ENCODE results near the gene PEX11G. TPM values are rescaled to one million over a fixed set of nuclear protein-coding genes. Genes with fewer than 3 reads are reported as not detected.

The PEX11G gene
- total RNA-seq, 1 donor from 2014 or later: 2.6 TPM

DNA sequence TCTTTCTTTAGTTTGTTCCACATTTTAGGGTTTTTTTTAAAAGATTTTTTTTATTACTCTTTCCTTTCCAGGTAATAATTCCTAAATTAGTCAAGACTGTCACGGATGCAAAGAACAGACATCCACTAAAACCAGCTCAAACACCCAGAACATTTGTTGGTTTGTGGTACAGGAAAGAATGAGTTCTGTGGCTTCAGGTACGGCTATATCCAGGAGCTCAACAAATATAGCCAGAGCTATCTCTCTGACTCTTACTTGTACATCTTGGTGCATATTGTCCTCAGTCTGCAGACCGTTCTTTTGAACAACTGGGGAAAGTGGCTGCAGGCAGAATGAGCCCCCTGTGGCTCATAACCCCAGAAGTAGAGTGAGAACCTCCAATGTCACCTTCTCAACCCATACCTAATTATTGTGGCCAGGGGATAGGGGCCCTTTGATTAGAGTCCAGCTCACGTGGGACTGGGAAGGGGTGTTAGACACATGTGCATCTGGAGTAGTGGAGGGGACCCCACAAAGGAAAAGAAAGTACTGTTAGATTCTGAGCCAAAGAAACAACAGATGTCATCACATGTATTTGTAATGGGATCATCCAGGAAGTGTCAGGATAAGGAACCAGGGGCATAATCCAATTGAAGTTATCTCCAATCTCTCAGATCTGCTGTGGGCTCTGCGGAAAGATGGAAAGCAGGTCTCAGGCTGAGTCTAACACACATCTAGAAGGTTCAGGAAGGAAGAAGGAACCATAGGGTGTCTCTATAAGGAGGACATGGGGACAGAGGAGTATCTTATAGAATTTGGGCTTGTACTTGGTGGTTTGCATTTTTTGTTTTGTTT lies 25.2 kb upstream of the PEX11G start:
- no peaks in the 10 kb centered on the region for H3K9me3 Mint-ChIP-seq (ENCODE audit: low read depth)
- no peak for DNase-seq (ENCODE audit: low spot score)
- H3K27ac Mint-ChIP-seq (ENCODE audit: unreplicated experiment): no peak overlapping the region
- TF ChIP-seq, protein P1, sequence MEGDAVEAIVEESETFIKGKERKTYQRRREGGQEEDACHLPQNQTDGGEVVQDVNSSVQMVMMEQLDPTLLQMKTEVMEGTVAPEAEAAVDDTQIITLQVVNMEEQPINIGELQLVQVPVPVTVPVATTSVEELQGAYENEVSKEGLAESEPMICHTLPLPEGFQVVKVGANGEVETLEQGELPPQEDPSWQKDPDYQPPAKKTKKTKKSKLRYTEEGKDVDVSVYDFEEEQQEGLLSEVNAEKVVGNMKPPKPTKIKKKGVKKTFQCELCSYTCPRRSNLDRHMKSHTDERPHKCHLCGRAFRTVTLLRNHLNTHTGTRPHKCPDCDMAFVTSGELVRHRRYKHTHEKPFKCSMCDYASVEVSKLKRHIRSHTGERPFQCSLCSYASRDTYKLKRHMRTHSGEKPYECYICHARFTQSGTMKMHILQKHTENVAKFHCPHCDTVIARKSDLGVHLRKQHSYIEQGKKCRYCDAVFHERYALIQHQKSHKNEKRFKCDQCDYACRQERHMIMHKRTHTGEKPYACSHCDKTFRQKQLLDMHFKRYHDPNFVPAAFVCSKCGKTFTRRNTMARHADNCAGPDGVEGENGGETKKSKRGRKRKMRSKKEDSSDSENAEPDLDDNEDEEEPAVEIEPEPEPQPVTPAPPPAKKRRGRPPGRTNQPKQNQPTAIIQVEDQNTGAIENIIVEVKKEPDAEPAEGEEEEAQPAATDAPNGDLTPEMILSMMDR (IDR thresholded peaks at IDR 0.05): no peak
- no peak overlapping the region for H3K4me3 Mint-ChIP-seq (ENCODE audit: unreplicated experiment)
- H3K4me1 Mint-ChIP-seq (ENCODE audit: low read depth): peaks cover 22% of the 10 kb centered on the region
- H3K27me3 Mint-ChIP-seq (ENCODE audit: low read depth): no peaks in the 10 kb centered on the region
- no peaks in the 10 kb centered on the region for H3K36me3 Mint-ChIP-seq (ENCODE audit: low read depth)

DNA sequence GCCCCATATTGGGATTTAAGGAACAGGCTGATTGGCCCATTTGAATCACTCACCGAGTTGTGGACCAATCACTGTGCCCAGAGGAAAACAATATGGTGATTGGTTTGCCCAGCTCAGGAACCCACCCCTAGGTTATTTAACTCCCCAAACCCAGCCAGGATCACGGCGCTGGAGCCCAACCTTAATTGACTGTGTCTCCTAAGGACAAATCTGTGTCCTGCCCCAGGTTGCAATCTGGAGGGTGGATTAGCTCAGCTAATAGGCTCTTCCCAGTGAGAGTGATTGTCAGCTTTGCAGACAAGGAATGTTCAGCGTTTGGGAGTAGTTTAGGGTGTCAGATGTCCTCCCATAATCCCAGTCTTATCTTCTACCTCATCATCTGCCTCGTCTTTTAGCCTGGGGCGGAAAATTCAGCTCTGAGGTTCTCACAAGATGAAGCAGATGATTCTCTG lies 23.6 kb upstream of the PEX11G start:
- H3K9me3 Mint-ChIP-seq (ENCODE audit: low read depth): no peaks in the 10 kb centered on the region
- no peak overlapping the region for H3K27ac Mint-ChIP-seq (ENCODE audit: unreplicated experiment)
- H3K4me3 Mint-ChIP-seq (ENCODE audit: unreplicated experiment): no peak overlapping the region
- H3K36me3 Mint-ChIP-seq (ENCODE audit: low read depth): no peaks in the 10 kb centered on the region
- no peak for DNase-seq (ENCODE audit: low spot score)
- H3K27me3 Mint-ChIP-seq (ENCODE audit: low read depth): no peaks in the 10 kb centered on the region
- H3K4me1 Mint-ChIP-seq (ENCODE audit: low read depth): peaks cover 23% of the 10 kb centered on the region
- TF ChIP-seq, protein P1 (IDR thresholded peaks at IDR 0.05): no peak

DNA sequence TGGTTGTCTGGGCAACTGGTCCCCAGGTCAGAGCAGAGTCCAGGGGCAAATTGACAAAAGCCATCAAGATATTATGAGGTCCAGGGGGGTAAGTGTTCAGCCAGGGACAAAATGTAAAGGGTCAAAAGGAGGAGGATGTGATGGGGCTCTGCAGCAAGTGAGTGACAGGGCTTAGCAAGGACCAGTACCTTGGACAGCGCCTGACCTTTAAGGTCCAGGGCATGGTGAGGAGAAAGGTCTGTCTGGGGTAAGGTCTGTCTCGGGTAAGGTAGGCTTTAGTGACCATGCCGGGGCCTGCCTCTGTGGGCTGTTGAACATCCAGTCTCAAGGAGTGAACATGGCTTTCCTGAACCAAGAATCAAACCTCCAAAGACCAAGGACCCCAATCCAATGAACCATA lies 20.8 kb upstream of the PEX11G start:
- no peaks in the 10 kb centered on the region for H3K9me3 Mint-ChIP-seq (ENCODE audit: low read depth)
- TF ChIP-seq, protein P1 (IDR thresholded peaks at IDR 0.05): no peak
- DNase-seq (ENCODE audit: low spot score): no peak
- H3K27ac Mint-ChIP-seq (ENCODE audit: unreplicated experiment): no peak overlapping the region
- no peaks in the 10 kb centered on the region for H3K36me3 Mint-ChIP-seq (ENCODE audit: low read depth)
- H3K4me1 Mint-ChIP-seq (ENCODE audit: low read depth): peaks cover 4% of the 10 kb centered on the region
- no peaks in the 10 kb centered on the region for H3K27me3 Mint-ChIP-seq (ENCODE audit: low read depth)
- no peak overlapping the region for H3K4me3 Mint-ChIP-seq (ENCODE audit: unreplicated experiment)

DNA sequence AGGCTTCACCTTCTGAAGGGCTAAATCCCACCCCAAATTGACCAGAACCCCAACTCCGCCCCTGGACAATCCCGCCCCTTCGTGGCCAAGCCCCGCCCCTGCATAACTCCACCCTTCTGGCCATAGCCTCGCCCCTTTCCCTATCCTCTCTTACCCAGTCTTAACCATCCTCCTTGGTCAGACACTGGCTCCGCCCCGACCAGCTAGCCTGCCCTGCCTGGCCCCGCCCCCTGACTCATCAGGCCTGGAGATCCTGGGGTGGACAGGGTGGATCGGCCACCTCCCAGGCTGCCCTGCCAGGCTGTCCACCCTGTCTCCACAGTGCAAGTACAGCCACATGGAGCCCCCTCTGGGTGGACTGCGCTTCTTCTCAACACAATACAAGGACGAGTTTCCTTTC lies 19.0 kb upstream of the PEX11G start:
- Mint-ChIP-seq H3K27me3 (ENCODE audit: low read depth) (no peaks in the 10 kb centered on the region), H3K4me1 (ENCODE audit: low read depth) (peaks cover 4% of the 10 kb centered on the region), H3K4me3 (ENCODE audit: unreplicated experiment) (no peak overlapping the region), H3K36me3 (ENCODE audit: low read depth) (no peaks in the 10 kb centered on the region), H3K27ac (ENCODE audit: unreplicated experiment) (no peak overlapping the region), H3K9me3 (ENCODE audit: low read depth) (no peaks in the 10 kb centered on the region)
- TF ChIP-seq, protein P1 (IDR thresholded peaks at IDR 0.05): no peak
- no peak for DNase-seq (ENCODE audit: low spot score)

DNA sequence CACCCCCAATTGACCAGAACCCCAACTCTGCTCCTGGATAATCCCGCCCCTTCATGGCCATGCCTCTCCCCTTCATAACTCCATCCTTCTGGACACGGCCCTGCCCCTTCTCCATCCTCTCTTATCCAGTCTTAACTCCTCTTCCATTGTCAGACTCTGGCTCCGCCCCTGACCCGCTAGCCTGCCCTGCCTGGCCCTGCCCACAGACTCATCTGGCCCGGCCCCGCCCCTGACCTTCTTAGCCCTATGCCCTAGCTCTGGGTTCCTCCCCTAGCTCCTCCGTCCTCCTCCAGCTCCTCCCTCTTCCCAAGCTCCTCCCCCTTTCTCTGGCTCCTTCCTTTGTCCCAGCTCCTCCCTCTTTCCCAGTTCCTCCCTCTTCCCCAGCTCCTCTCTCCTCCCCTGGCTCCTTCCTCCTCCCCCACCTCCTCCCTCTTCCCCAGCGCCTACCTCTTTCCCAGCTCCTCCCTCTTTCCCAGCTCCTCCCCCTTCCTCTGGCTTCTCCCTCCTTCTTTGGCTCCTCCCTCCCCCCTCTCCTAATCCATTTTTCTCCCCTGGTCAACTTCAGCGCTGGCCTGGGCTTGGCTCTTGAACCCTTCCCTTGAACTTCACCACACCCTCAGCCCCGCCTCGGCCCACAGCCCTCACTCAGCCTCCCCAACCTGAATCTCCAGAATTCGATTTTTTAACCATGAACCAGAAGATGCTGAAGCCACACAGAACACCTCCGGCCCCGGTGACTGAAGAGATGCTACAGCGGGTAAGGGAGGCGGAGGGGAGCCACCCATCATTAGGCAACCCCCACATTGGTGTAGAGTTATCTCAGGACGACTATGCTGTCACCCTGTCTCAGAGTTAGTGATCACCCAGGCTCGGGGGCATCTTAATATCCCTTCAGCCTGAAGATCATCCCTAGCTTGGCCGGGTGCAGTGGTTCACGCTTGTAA lies 17.8 kb upstream of the PEX11G start:
- Mint-ChIP-seq H3K9me3 (ENCODE audit: low read depth) (no peaks in the 10 kb centered on the region), H3K4me1 (ENCODE audit: low read depth) (peaks cover 4% of the 10 kb centered on the region), H3K27me3 (ENCODE audit: low read depth) (no peaks in the 10 kb centered on the region), H3K36me3 (ENCODE audit: low read depth) (no peaks in the 10 kb centered on the region), H3K4me3 (ENCODE audit: unreplicated experiment) (no peak overlapping the region), H3K27ac (ENCODE audit: unreplicated experiment) (no peak overlapping the region)
- DNase-seq (ENCODE audit: low spot score): no peak
- TF ChIP-seq, protein P1 (IDR thresholded peaks at IDR 0.05): no peak

All from chondrocyte (in vitro differentiated cells).